ENCODE data around the gene ATAD1.
"Not testable (repeated sequence)": the region's sequence is repeated elsewhere in the genome, so short reads cannot be mapped to it uniquely, and the experiment has no call there.

The ATAD1 gene

DNA sequence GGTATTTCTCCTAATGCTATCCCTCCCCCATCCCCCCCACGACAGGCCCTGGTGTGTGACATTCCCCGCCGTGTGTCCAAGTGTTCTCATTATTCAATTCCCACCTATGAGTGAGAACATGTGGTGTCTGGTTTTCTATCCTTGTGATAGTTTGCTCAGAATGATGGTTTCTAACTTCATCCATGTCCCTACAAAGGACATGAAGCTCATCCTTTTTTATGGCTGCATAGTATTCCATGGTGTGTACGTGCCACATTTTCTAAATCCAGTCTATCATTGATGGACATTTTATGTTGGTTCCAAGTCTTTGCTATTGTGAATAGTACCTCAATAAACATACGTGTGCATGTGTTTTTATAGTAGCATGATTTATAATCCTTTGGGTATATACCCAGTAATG is 37.2 kb upstream of the ATAD1 start:
- peaks cover 16% of the 10 kb centered on the region for H3K4me1 Mint-ChIP-seq (ENCODE audit: low read depth)
- H3K27ac Mint-ChIP-seq, H3K4me3 Mint-ChIP-seq: not testable (repeated sequence)

DNA sequence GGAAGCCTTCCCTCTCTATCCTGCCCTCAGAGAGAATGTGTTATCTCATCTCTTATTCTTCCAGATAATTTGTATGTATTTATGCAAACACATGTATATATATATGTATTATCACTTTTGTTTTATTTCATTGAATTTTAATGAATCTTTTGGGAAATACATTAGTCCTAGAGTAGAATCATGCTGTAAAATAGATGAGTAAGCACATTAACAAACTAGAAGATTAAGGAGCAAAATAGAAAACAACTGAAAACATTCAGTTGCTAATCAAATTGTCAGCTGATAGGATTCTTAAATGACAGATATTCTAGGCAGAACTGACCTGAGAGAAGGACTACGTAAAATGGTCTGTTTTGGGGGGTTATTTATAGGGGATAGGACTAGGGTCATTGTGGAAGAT is 34.1 kb upstream of the ATAD1 start:
- no peak overlapping the region for H3K27ac Mint-ChIP-seq
- H3K27me3 Mint-ChIP-seq: no peaks in the 10 kb centered on the region
- peaks cover 13% of the 10 kb centered on the region for H3K4me1 Mint-ChIP-seq (ENCODE audit: low read depth)
- H3K4me3 Mint-ChIP-seq: no peak overlapping the region
- H3K9me3 Mint-ChIP-seq (ENCODE audit: low read depth): no peaks in the 10 kb centered on the region
- H3K36me3 Mint-ChIP-seq: no peaks in the 10 kb centered on the region

More for the DNA sequence above, 37.2 kb upstream of the ATAD1 start:
- H3K27me3 Mint-ChIP-seq; H3K9me3 Mint-ChIP-seq (ENCODE audit: low read depth); H3K36me3 Mint-ChIP-seq: not testable (repeated sequence)

DNA sequence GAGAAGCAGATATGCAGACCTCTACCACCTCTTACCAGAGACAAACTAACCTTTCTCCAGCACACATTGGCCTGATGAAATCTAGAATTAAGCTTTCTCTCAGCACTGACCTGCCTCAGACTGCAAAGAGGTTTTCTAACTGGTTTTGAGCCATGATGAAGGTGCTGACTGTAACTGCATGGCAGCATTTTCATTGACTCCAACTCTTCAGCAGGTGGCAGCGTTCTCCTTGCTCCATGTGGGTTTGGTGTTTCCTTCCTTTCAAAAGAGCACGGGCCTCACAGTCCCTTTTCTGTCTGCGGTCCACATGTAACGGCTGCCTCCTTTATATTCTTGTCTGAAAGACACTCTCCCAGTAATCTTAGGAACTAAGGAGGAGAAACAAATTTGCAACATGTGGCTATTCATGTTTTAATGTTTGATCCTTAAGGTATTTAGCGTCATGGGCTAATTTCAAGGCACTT is 32.7 kb upstream of the ATAD1 start:
- no peak overlapping the region for H3K4me3 Mint-ChIP-seq

DNA sequence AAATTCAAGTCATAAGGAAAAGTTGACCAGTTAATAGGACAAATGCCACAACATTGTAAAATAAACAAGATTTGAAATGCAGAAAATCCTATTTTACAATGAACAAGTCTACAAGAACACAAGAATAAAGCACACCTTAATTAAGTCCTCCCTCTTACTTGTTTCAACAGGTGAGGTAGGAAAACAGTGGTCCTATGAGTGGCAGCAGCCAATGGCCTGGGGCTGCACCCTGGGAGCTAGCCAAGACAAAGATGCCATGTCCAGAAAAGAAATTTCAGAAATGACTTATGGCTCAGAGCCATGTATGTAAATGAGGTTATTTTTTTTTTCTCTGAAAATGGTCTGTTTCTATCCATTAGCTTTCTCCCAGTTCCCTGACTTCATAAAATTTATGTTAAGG is 31.0 kb upstream of the ATAD1 start:
- Mint-ChIP-seq H3K4me3 (no peak overlapping the region), H3K27ac (no peak overlapping the region), H3K4me1 (ENCODE audit: low read depth) (peaks cover 7% of the 10 kb centered on the region), H3K36me3 (no peaks in the 10 kb centered on the region), H3K27me3 (no peaks in the 10 kb centered on the region), H3K9me3 (ENCODE audit: low read depth) (no peaks in the 10 kb centered on the region)

More for the DNA sequence above, 32.7 kb upstream of the ATAD1 start:
- H3K9me3 Mint-ChIP-seq (ENCODE audit: low read depth): no peaks in the 10 kb centered on the region
- peaks cover 12% of the 10 kb centered on the region for H3K4me1 Mint-ChIP-seq (ENCODE audit: low read depth)
- H3K36me3 Mint-ChIP-seq: no peaks in the 10 kb centered on the region
- no peak overlapping the region for H3K27ac Mint-ChIP-seq
- no peaks in the 10 kb centered on the region for H3K27me3 Mint-ChIP-seq

DNA sequence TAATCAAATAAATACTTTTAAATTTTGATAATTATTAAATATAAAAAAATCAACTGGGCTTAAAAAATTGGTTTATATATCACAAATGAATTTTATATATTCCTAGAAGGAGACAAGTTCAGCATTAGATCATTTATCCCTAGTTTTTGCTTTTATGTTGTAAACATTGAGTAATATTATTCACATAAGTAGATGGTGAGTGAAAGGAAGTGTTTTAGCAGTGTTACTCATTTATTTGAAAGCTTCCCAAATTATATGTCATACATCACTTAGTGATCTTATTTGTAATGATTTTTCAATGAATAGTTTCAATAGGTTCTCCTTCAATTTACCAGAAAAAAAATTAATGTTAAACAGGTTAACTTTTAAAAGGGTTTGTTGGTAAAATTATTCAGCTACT is 29.5 kb upstream of the ATAD1 start:
- peaks cover 7% of the 10 kb centered on the region for H3K4me1 Mint-ChIP-seq (ENCODE audit: low read depth)
- H3K4me3 Mint-ChIP-seq: no peak overlapping the region
- H3K27me3 Mint-ChIP-seq: no peaks in the 10 kb centered on the region
- no peaks in the 10 kb centered on the region for H3K9me3 Mint-ChIP-seq (ENCODE audit: low read depth)
- no peaks in the 10 kb centered on the region for H3K36me3 Mint-ChIP-seq
- no peak overlapping the region for H3K27ac Mint-ChIP-seq

DNA sequence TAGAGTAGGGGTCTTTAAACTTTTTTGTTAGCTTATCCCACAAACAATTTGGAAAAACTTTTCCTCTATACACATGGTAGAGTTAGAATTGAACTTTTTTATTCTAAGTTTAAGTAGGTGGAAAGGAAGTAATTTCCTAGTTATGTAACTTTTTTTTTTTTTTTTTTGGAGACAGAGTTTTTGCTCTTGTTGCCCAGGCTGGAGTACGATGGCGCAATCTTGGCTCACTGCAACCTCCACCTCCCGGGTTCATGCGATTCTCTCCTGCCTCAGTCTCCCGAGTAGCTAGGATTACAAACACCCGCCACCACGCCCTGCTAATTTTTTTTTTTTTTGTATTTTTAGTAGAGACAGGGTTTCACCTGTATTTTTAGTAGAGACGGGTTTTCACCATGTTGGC is 28.7 kb upstream of the ATAD1 start:
- H3K9me3 Mint-ChIP-seq (ENCODE audit: low read depth); H3K4me1 Mint-ChIP-seq (ENCODE audit: low read depth); H3K4me3 Mint-ChIP-seq; H3K36me3 Mint-ChIP-seq; H3K27me3 Mint-ChIP-seq; H3K27ac Mint-ChIP-seq: not testable (repeated sequence)

DNA sequence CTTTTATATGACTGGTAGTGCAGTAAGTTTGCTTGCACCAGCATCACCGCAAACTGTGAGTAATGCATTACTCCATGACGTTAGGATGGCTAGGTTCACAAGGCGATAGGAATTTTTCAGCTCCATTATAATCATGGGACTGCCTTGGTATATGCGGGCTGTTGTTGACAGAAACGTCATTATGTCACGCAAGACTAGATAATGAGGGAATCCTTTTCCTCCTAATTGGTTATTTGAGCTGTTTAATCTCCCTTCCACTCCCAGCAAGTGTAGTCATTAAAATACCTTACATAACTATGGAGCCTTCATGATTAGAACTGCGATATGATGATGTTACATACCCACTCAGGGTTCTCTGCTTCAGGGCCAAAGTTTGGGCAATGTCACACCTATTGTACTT is 28.0 kb upstream of the ATAD1 start:
- Mint-ChIP-seq H3K4me1 (ENCODE audit: low read depth) (peaks cover 2% of the 10 kb centered on the region), H3K27ac (no peak overlapping the region), H3K36me3 (no peaks in the 10 kb centered on the region), H3K27me3 (no peaks in the 10 kb centered on the region), H3K4me3 (no peak overlapping the region), H3K9me3 (ENCODE audit: low read depth) (no peaks in the 10 kb centered on the region)

DNA sequence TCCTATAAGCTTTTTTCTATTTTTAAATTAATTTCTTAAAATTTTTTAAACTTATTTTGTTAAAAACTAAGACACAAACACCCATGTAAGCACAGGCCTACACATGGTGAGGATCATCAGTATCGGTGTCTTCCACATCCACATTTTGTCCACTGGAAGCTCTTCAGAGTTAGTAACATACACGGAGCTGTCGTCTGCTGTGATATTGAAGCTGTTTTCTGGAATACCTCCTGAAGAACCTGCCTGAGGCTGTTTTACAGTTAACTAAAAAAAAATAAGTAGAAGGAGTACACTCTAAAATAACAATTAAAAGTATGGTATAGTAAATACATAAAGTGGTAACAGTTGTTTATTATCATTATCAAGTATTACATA is 27.6 kb upstream of the ATAD1 start:
- Mint-ChIP-seq H3K36me3 (peaks cover 1% of the 10 kb centered on the region), H3K27ac (no peak overlapping the region), H3K9me3 (ENCODE audit: low read depth) (no peaks in the 10 kb centered on the region), H3K27me3 (no peaks in the 10 kb centered on the region), H3K4me3 (no peak overlapping the region), H3K4me1 (ENCODE audit: low read depth) (no peaks in the 10 kb centered on the region)

DNA sequence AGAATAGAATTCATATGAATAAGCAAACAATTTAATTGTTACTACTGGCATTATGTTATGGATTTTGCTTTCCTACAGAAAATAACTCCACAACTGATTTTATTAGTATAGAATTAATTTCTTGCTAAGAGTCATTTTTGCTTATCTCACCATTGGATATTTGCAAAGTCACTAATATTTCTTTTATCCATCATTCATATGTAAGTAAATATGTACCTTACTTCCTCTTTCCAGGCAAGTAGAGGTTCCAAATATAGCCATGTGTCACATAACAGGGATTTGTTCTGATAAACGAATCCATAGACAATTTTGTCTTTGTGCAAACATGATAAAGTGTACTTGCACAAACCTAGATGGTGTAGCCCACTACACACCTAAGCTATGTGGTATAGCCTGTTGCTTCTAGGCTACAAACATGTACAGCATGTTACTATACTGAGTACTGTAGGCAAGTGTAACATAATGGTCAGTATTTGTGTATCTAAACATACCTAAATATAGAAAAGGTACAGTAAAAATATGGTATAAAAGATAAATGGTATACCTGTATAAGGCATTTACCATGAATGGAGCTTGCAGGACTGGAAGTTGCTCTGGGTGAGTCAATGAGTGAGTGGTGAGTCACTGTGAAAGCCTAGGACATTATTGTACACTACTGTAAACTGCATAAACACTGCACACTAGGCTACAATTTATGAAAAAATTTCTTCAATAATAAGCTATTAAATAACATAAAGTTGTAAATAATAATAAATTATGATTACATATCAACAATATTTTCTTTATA is 27.0 kb upstream of the ATAD1 start:
- Mint-ChIP-seq H3K9me3 (ENCODE audit: low read depth) (no peaks in the 10 kb centered on the region), H3K27me3 (no peaks in the 10 kb centered on the region), H3K27ac (no peak overlapping the region)

DNA sequence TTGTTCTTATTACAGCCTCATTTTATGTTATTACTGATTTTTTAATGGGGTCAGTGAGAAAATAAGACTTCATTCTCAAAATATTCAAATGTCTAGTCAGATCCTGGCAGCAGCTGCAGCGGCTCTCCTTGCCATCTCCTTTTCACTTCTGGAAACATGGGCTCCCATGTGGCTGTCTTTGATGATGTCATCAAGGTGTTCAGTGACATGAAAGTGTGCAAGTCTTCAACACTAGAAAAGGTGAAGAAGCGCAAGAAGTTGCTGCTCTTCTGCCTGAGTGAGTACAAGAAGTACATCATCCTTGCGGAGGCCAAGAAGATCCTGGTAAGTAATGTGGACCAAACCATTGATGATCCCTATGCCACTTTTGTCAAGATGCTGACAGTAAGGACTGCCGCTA is 25.7 kb upstream of the ATAD1 start:
- Mint-ChIP-seq H3K27ac (no peak overlapping the region), H3K4me3 (no peak overlapping the region), H3K9me3 (ENCODE audit: low read depth) (no peaks in the 10 kb centered on the region), H3K27me3 (no peaks in the 10 kb centered on the region), H3K4me1 (ENCODE audit: low read depth) (no peaks in the 10 kb centered on the region), H3K36me3 (peaks cover 9% of the 10 kb centered on the region)

More for the DNA sequence above, 27.0 kb upstream of the ATAD1 start:
- Mint-ChIP-seq H3K4me3 (no peak overlapping the region), H3K4me1 (ENCODE audit: low read depth) (no peaks in the 10 kb centered on the region), H3K36me3 (peaks cover 2% of the 10 kb centered on the region)

DNA sequence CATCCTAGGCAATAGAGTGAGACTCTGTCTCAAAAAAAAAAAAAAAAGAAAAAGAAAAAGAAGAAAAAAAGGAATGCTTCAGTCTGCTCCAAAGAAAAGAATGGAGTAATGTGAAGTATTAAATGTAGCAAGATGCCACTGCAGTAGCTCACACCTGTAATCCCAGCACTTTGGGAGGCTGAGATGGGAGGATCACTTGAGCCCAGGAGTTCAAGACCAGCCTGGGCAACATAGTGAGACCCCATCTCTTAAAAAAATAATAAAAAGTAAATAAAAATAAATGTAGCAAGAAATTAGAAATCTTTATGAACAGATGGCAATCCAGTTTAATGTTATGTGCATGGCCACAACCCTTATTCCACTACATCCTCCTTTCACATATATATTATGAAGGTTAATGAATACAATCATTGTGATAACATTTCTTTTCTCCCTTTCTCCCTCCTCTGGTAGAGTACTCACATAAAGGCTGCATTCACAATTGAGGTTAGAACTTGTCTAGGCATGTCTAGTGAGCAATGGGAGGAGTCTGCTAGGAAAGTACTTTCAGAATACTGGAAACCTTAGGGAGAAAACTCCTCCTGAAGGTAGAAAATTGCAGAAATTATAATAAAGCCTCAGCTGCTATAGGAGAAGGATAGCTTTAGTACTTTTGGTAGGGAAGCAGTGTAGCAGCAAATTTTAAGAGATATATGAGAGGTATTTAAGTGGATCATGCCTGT is 24.9 kb upstream of the ATAD1 start:
- Mint-ChIP-seq H3K27ac (no peak overlapping the region), H3K4me1 (ENCODE audit: low read depth) (no peaks in the 10 kb centered on the region), H3K9me3 (ENCODE audit: low read depth) (no peaks in the 10 kb centered on the region)

DNA sequence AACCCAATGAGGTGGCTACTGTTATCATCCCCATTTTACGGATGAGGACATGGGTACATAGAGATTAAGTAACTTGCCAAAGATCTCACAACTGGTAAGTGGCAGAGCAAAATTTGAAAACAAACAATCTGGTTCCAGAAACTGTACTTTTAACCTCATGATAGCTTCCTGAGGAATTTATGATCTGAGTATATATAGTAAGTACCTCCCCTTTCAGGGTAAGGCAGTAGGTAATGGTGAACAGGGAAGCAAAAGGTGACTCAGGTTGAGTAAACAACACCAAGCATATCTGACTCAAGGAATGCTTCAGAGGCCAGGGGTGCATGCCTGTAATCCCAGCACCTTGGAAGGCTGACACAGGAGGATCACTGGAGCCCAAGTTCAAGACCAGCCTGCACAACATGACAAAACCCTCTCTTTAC is 24.2 kb upstream of the ATAD1 start:
- no peak overlapping the region for H3K27ac Mint-ChIP-seq
- H3K36me3 Mint-ChIP-seq: peaks cover 15% of the 10 kb centered on the region
- no peaks in the 10 kb centered on the region for H3K4me1 Mint-ChIP-seq (ENCODE audit: low read depth)

More for the DNA sequence above, 24.9 kb upstream of the ATAD1 start:
- Mint-ChIP-seq H3K27me3 (no peaks in the 10 kb centered on the region), H3K36me3 (peaks cover 10% of the 10 kb centered on the region), H3K4me3 (no peak overlapping the region)

DNA sequence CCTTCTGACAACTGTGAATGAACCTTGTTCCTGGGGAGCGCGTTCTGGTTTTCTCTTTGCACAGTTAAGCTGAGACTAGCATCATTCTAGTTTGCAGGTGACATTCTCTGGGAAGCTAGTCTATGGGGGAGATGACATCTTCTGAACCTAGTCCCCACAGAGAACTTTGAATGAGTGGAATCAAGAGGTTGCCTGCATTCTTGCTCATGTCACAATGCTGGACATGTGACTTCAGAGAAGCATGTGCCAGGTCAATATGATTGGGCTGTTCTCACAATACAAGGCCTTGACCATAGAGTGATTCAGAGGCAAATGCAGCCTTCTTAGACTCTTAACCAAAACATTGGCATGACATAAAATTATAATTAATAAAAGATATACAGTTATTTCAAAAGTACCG is 23.2 kb upstream of the ATAD1 start:
- Mint-ChIP-seq H3K36me3 (peaks cover 20% of the 10 kb centered on the region), H3K4me1 (ENCODE audit: low read depth) (no peaks in the 10 kb centered on the region), H3K4me3 (no peak overlapping the region), H3K9me3 (ENCODE audit: low read depth) (peaks cover 4% of the 10 kb centered on the region), H3K27me3 (peaks cover 1% of the 10 kb centered on the region), H3K27ac (no peak overlapping the region)

More for the DNA sequence above, 24.2 kb upstream of the ATAD1 start:
- H3K27me3 Mint-ChIP-seq: peaks cover under 1% of the 10 kb centered on the region
- no peak overlapping the region for H3K4me3 Mint-ChIP-seq
- no peaks in the 10 kb centered on the region for H3K9me3 Mint-ChIP-seq (ENCODE audit: low read depth)

DNA sequence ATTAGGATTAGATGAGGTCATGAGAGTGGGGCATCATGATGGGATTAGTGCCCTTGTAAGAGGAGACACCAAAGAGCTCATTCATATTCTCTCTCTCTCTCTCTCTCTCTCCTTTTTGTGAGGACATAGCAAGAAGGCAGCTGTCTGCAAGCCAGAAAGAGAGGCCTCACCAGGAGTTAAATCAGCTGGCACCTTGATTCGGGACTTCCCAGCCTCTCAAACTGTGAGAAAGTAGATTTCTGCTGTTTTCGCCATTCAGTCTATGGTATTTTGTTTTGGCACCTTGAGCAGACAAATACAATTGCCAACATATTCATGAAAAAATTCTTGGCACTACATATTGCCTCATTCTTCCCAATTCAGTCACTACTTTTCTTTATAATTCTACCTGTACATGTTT is 20.6 kb upstream of the ATAD1 start:
- Mint-ChIP-seq H3K4me1 (ENCODE audit: low read depth) (no peaks in the 10 kb centered on the region), H3K27ac (no peak overlapping the region), H3K36me3 (peaks cover 20% of the 10 kb centered on the region), H3K9me3 (ENCODE audit: low read depth) (peaks cover 6% of the 10 kb centered on the region), H3K4me3 (no peak overlapping the region), H3K27me3 (peaks cover 1% of the 10 kb centered on the region)

DNA sequence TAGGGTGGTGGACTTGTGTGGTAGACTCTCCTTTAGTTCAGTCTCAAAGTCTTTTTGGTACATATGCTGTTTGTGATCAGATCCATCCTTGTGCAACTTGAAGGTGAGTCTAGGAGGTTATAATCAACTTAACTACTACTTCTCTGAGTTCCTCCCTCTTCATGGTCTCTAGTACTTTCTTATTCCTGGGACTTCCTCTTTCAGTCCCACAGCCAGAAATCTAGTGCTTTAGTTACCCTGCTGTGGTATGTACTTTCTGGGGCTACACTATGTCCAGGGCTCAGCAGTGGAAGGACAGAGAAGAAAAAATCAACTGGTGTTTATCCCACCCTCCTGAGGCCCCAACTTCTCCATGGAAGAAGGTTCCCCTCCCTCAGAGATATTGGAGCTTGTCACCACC is 19.4 kb upstream of the ATAD1 start:
- Mint-ChIP-seq H3K4me1 (ENCODE audit: low read depth) (no peaks in the 10 kb centered on the region), H3K9me3 (ENCODE audit: low read depth) (peaks cover 6% of the 10 kb centered on the region), H3K4me3 (no peak overlapping the region), H3K36me3 (peaks cover 20% of the 10 kb centered on the region), H3K27ac (no peak overlapping the region), H3K27me3 (peaks cover 1% of the 10 kb centered on the region)

Data from activated naive CD8-positive, alpha-beta T cell (primary cell).